Measurements from ENCODE around the gene S100Z. TPM values are rescaled to one million over a fixed set of nuclear protein-coding genes. Genes with fewer than 3 reads are reported as not detected.

Gene S100Z
- not detected in 5 replicates for total RNA-seq (2022; extraction: Qiagen RNA extraction; ENCODE audit: low read depth)

GRCh38 chr5:76849419-76850291, at the start of gene S100Z:
Gene S100Z (plus strand): TSS chr5:76850014. CDS start chr5:76875360, 25,346 bp downstream.

GRCh38 chr5:76818844-76819831, 30.7 kb upstream of the S100Z start, which contains the start of gene F2RL1:
Gene F2RL1 (plus strand): TSS chr5:76819030. CDS start chr5:76819183, 153 bp downstream.

DNA sequence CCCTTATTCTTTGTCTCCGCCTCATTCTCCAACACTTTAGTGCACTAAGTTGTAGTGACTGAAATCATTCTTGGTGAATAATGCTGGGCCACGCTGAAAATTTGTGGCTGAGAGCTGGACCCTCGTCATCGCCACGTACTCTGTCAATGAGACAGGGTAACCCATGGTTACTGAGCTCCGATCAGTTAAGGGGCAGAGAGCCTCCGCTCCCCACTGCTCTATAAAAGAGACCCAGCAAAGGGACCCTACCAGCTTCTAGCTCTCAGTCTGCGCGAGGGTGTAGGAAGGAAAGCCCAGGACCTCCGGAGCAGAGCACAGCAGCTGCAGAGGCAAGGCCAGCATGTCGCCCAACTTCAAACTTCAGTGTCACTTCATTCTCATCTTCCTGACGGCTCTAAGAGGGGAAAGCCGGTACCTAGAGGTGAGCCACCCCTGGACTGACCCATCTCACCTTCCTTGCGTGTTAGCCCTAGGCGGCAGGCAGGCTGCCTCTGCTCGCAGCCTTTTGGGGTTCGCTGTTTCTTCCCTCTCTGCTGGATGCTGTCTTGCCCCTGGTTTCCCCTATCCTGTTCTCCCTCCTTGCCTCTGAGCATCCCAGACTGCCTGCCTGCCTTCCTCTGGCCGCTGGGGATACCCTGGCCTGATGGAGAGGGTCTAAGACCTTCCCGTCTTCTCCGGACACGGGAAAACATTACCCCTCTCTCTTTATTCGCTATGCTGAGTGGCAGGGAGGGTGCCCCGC, 103.2 kb downstream of the S100Z start, which contains the start of gene CRHBP:
CRHBP (plus strand) TSS at position 251 of the 742 bp plus-strand sequence; CDS start at position 341, 90 bp downstream.

Other genes with a start within 250 kb of the S100Z start
- 6.0 to 6.8 TPM (median 6.6 TPM) in 5 replicates for gene F2RL2, start 226.6 kb upstream of the S100Z start, total RNA-seq (2022; extraction: Qiagen RNA extraction; ENCODE audit: low read depth)
- 36.5 to 60.6 TPM (median 56.1 TPM) in 5 replicates for gene F2R, start 133.9 kb upstream of the S100Z start, total RNA-seq (2022; extraction: Qiagen RNA extraction; ENCODE audit: low read depth)
- 254 to 389 TPM (median 310 TPM) in 5 replicates for gene F2RL1, start 31.0 kb upstream of the S100Z start, total RNA-seq (2022; extraction: Qiagen RNA extraction; ENCODE audit: low read depth)
- 0.09 to 0.16 TPM (median 0.14 TPM) in 3 of 5 replicates, not detected in the others for gene CRHBP, start 103.0 kb downstream of the S100Z start, total RNA-seq (2022; extraction: Qiagen RNA extraction; ENCODE audit: low read depth)
- 12.8 to 17.4 TPM (median 15.4 TPM) in 5 replicates for gene AGGF1, start 180.4 kb downstream of the S100Z start, total RNA-seq (2022; extraction: Qiagen RNA extraction; ENCODE audit: low read depth)
- 2.9 to 4.5 TPM (median 2.9 TPM) in 5 replicates for gene ZBED3, start 237.3 kb downstream of the S100Z start, total RNA-seq (2022; extraction: Qiagen RNA extraction; ENCODE audit: low read depth)